Mucosa of descending colon (tissue), 3 donors: ENCODE data around the gene HOXD13. TPM values are rescaled to one million over a fixed set of nuclear protein-coding genes. Genes with fewer than 3 reads are reported as not detected.

Experiments used
- ATAC-seq: fragments of 200-7000 bp; cut with Tn5 transposase; one replicate; pipeline ENCODE4 v1.9.1; 2020; ENCODE audit warnings: mild to moderate bottlenecking, moderate library complexity
- DNase-seq, 3 donors: peaks; one replicate each; pipeline ENCODE4 v3.0.0-alpha.2; 2020
- H3K36me3 ChIP-seq: fragments of 200-600 bp; one replicate; pipeline ENCODE4 v1.8.0; 2021; ENCODE audit warnings: low read depth, mild to moderate bottlenecking
- H3K4me1 ChIP-seq: fragments of 200-600 bp; one replicate; pipeline ENCODE4 v1.8.0; 2021; ENCODE audit warnings: low read depth, mild to moderate bottlenecking
- H3K4me3 ChIP-seq: fragments of 200-600 bp; one replicate; pipeline ENCODE4 v1.8.0; 2021; ENCODE audit warnings: mild to moderate bottlenecking
- H3K9me3 ChIP-seq: fragments of 200-600 bp; one replicate; pipeline ENCODE4 v1.8.0; 2021; ENCODE audit warnings: mild to moderate bottlenecking
- intact Hi-C, 2 donors: fragments of 100-400 bp; cut with DNase I in 1 of 2; cut with micrococcal nuclease in 1 of 2; formaldehyde crosslinking; loops; one replicate each; pipeline versions ENCODE4 v1.11.0 to v1.11.1; 2022; cut with DNase I, micrococcal nuclease
- total RNA-seq, 3 donors: library from RNA; stranded (reverse); fragmentation: NEBNext Ultra II Directional in 2 of 3; extraction: Animal tissue kit (Norgen Biotek cat#: 25700) in 2 of 3; gene quantifications; one replicate each; pipeline versions ENCODE4 v1.2.1 to v1.2.4, GENCODE V29; 2021 to 2023
- TF ChIP-seq, protein P1 (sequence below): fragments of 200-600 bp; IDR thresholded peaks from one replicate; pipeline ENCODE4 v1.8.0; 2022; ENCODE audit warnings: antibody characterized with exemption, mild to moderate bottlenecking
- donor health status: DM: no; HTN: no; CAD: no; lungs with moderate emphysema.
- donor health status: DM: no; HTN: no; CAD: no.
- donor health status: DM: no; HTN: yes; CAD: no.

HOXD13 gene
- total RNA-seq, 3 donors from 2014 or later: 1.1 to 1.5 TPM; not detected in 1

DNA sequence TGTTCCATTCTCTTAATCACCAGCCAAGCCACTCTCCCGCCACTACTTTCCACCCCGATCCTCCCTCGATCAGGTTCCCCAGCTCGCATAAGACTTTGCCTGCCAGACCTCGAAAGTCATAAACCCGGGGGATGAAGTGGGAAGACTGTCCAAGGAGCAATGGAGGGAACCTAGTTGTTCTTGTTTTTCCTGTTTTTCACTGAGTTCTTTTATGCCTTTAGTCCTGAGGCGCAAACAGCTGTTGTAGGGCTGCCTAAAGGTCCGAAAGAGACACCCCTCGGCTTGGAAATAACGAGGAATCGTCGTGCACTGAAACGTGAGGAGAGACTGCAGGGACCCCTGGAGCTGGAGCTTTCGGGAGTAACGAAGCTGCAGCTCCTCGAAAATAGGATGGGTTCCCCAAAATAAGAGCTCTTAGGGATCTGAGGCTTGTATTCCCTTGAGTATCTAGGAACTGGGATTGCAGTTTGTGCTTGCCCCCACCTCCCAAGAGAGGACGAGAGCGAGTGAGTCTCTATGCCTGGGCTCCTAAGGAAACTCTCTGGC, 5.4 kb downstream of the HOXD13 start:
- intact Hi-C loops: loop anchor here in 1 of 2 donors (5.0 kb wide), 1 partner anchor 406 kb away; no protein-coding TSS in a partner anchor

DNA sequence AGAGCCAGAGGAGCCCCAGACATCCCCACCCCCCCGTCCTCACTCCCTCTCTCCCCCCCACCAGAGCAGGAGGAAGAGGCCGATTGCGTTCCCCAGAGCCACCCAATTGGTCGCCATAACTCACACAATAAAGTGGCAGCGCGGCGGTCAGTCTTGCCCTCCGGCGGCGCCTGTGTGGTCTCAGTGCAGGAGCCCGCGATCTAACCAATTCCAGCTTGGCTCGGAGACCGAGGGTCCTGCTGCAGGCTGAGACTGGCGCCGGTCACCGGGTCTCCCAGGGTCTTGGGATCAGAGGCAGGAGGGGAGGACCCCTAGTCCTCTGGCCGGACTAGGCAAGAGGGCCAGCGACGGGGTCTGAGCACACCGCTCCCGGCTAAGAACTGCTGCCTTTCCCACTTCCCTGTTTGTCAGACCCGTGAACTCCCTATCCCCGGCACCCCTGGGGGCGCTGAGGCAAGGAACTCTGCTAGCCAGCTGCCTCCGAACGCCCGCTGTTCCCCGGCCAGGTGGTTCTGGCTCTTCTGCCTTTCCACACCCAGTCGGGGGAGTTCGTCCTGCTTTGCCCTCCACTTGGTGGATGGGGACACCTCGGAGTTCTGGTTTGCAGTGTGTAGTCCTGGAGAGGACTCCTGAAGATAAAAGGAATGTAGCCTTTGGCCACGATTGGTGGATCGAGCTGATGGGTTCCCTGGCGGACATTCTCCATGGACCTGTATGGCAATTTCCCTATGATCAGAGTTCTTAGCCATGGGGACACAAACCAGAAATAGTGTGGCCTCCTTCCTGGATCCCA, 6.0 kb downstream of the HOXD13 start:
- intact Hi-C loops: loop anchor here in 1 of 2 donors (5.0 kb wide), 1 partner anchor 406 kb away; no protein-coding TSS in a partner anchor
- Histone ChIP-seq H3K9me3 (no peaks in the 10 kb centered on the region), H3K4me1 (peaks cover 17% of the 10 kb centered on the region), H3K36me3 (no peaks in the 10 kb centered on the region), H3K4me3 (no peak overlapping the region)
- no peak for ATAC-seq
- DNase-seq: no peak
- TF ChIP-seq, protein P1, sequence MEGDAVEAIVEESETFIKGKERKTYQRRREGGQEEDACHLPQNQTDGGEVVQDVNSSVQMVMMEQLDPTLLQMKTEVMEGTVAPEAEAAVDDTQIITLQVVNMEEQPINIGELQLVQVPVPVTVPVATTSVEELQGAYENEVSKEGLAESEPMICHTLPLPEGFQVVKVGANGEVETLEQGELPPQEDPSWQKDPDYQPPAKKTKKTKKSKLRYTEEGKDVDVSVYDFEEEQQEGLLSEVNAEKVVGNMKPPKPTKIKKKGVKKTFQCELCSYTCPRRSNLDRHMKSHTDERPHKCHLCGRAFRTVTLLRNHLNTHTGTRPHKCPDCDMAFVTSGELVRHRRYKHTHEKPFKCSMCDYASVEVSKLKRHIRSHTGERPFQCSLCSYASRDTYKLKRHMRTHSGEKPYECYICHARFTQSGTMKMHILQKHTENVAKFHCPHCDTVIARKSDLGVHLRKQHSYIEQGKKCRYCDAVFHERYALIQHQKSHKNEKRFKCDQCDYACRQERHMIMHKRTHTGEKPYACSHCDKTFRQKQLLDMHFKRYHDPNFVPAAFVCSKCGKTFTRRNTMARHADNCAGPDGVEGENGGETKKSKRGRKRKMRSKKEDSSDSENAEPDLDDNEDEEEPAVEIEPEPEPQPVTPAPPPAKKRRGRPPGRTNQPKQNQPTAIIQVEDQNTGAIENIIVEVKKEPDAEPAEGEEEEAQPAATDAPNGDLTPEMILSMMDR: no peak

More for the DNA sequence above, 5.4 kb downstream of the HOXD13 start:
- ATAC-seq (no peak), DNase-seq (no peak)
- TF ChIP-seq, protein P1: no peak
- peaks cover 24% of the 10 kb centered on the region for H3K4me1 ChIP-seq
- H3K36me3 ChIP-seq: no peaks in the 10 kb centered on the region
- no peak overlapping the region for H3K4me3 ChIP-seq
- no peaks in the 10 kb centered on the region for H3K9me3 ChIP-seq

DNA sequence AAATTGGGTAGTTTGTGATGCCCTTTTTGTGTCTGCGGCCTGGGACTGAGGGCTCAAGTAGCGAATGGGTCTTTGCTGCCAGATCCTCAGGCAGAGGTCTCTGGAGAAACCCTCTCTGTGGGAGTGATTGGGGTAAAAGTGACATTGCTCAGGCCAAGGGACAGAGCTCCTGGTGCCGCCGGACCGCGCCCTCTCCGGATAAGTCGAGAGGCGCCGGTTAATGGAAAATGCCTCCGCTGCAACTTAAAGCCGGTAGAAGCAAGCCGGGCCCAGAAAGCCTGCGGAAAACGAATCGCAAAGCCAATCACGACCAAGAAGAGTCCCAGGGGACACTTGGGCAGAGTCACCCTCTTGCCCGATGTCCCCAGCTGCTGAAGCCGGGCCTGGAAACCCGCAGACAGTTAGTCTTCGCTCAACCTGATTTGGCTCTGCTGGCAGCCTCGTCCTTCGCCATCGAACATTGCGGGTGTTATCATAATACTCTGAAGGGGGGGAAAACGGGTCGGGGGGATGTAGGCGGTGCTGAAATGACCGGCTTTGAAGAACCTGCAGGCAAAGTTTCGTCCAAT, 6.7 kb downstream of the HOXD13 start:
- Histone ChIP-seq H3K4me3 (no peak overlapping the region), H3K36me3 (no peaks in the 10 kb centered on the region), H3K9me3 (no peaks in the 10 kb centered on the region), H3K4me1 (peaks cover 17% of the 10 kb centered on the region)
- TF ChIP-seq, protein P1: no peak
- ATAC-seq: no peak
- no peak for DNase-seq
- intact Hi-C loops: loop anchor here in 1 of 2 donors (5.0 kb wide), 1 partner anchor 407 kb away; no protein-coding TSS in a partner anchor

DNA sequence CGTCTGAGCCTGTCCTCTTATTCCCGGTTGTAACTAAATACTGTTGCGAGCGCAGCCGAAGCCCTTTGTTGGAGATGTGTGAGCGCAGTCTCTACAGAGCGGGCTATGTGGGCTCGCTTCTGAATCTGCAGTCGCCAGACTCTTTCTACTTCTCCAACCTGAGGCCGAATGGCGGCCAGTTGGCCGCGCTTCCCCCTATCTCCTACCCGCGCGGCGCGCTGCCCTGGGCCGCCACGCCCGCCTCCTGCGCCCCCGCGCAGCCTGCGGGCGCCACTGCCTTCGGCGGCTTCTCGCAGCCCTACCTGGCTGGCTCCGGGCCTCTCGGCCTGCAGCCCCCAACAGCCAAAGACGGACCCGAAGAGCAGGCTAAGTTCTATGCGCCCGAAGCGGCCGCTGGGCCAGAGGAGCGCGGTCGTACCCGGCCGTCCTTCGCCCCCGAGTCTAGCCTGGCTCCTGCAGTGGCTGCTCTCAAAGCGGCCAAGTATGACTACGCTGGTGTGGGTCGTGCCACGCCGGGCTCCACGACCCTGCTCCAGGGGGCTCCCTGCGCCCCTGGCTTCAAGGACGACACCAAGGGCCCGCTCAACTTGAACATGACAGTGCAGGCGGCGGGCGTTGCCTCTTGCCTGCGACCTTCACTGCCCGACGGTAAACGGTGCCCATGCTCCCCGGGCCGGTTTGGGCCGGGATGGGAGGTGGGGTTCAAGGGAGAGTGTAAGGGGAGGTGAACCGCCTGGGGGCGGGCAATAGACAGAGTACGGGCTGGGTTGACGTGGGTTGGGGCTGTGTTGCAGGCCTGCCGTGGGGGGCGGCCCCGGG, 7.4 kb downstream of the HOXD13 start, which contains the start of gene HOXD12:
TSS of gene HOXD12 (plus strand) at position 68 of the 819 bp plus-strand sequence. CDS start at position 75, 7 bp downstream.
- Histone ChIP-seq H3K36me3 (no peaks in the 10 kb centered on the region), H3K4me1 (peaks cover 22% of the 10 kb centered on the region), H3K4me3 (no peak within 1 kb of the TSS), H3K9me3 (no peaks in the 10 kb centered on the region)
- intact Hi-C loops: loop anchor here in 1 of 2 donors (5.0 kb wide), 1 partner anchor 408 kb away; no protein-coding TSS in a partner anchor
- ATAC-seq: no peak
- DNase-seq: peak in 1 of 3 donors; percentile 23
- TF ChIP-seq, protein P1: no peak

DNA sequence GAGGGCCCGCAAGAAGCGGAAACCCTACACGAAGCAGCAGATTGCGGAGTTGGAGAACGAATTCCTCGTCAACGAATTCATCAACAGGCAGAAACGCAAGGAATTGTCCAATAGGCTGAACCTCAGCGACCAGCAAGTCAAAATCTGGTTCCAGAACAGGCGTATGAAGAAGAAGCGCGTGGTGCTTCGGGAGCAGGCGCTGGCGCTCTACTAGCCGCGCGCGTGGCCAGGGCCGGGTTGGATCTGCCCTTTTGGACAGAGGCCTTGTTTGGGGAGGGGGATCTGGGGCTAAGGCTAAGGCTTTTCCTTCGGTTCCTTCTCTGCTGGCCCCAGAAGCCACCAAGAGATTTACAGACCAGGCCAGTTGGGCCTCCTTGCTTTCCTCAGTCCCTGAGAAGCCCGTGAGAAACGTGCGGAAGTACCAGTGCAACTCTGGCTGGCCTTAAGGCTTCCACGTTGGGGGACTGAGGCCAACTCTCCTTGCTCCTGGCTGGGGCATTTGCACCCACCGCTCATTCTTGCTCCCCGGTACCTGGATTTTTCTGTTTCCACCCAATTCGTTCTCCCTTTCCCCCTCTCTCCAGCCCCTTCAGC, 8.1 kb downstream of the HOXD13 start:
- intact Hi-C loops: no loop called here
- H3K9me3 ChIP-seq: no peaks in the 10 kb centered on the region
- TF ChIP-seq, protein P1: no peak
- no peak overlapping the region for H3K4me3 ChIP-seq
- H3K4me1 ChIP-seq: peaks cover 22% of the 10 kb centered on the region
- no peaks in the 10 kb centered on the region for H3K36me3 ChIP-seq
- peak in 1 of 3 donors; percentile 10 for DNase-seq
- no peak for ATAC-seq
